ENCODE data around the gene FAM171A1. TPM values are rescaled to one million over a fixed set of nuclear protein-coding genes. Genes with fewer than 3 reads are reported as not detected.
A peak's percentile ranks its signal among the peaks of the same experiment; 100 is the strongest.

FAM171A1 gene
- total RNA-seq, 1 donor from 2014 or later, result 28.2 TPM

DNA sequence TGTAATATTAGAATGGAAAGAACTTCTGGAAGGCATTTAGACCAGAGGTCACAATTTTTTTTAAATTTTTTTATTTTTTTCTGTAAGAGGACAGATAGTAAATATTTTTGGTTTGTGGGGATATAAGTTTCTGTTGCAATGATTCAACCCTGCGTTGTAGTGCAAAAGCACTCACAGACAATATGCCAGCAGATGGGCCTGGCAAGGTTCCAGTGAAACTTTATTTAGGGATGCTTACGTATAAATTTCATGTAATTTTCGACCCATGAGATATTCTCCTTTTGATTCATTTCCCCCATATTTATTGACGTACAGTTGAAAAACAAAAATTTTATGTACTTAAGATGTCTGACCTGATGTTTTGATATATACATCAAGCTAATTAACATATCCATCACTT, 129.8 kb downstream of the FAM171A1 start:
- H3K9me3 Mint-ChIP-seq, result no peaks in the 10 kb centered on the region
- no peaks in the 10 kb centered on the region for H3K4me1 Mint-ChIP-seq
- Histone ChIP-seq H3F3A (ENCODE audit: low read depth) (no peaks in the 10 kb centered on the region), H3K9ac (no peak overlapping the region), H3K36me3 (no peaks in the 10 kb centered on the region), H3K4me3 (no peak overlapping the region), H3K27me3 (no peaks in the 10 kb centered on the region), H3K4me1 (no peaks in the 10 kb centered on the region), H3K79me2 (ENCODE audit: low read depth) (no peaks in the 10 kb centered on the region), H3K27ac (no peak overlapping the region), H3K4me2 (no peak overlapping the region), H2AFZ (replicated peaks) (no peak overlapping the region), H4K20me1 (ENCODE audit: low read depth) (peaks cover 7% of the 10 kb centered on the region), H3K9me3 (ENCODE audit: low read depth) (no peaks in the 10 kb centered on the region)
- TF ChIP-seq CTCF (IDR thresholded peaks at IDR 0.05) (no peak), EZH2 (IDR thresholded peaks at IDR 0.05) (no peak), EZH2phosphoT487 (IDR thresholded peaks at IDR 0.05) (no peak)
- no peaks in the 10 kb centered on the region for H3K27me3 Mint-ChIP-seq (ENCODE audit: insufficient read depth, low read depth)
- H3K36me3 Mint-ChIP-seq, result peaks cover 8% of the 10 kb centered on the region
- DNase-seq (ENCODE audit: low spot score), result no peak
- H3K4me3 Mint-ChIP-seq, result no peak overlapping the region
- no peak overlapping the region for H3K27ac Mint-ChIP-seq

DNA sequence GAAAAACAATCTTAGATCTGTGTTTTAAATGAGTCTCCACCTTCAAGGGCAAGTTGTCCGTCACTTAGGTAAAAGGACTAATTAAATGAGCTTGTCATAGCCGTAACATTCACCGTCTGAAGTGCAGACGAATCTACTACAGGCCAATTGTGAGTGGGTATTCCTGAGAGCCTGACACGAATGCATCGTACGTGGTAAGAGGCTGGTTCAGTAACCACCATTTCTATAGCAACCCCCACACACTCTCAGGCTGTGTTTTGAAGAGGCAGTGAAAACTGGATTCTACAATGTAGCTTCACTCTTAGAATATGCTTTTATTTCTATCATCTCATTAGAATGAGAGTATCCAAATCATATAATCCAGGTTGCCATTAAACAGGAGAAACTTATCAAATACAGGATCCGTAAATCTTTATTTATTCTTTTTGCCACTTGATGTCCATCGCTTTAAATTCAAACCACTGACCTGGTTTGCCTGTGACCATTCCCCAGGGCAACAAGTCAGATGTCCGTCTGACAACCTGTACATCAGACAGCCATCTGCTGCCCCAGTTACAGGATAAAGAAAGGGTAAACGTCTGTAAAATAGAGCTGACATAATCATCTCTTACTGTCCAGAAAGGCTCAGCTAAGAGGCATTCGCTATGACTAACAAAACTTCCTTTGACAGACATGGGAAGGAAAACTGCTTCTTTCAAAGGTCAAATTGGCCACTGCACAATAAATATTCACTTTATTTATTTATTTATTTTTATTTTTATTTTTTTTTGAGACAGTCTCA, 132.3 kb downstream of the FAM171A1 start:
- no peak overlapping the region for H3K27ac ChIP-seq
- no peaks in the 10 kb centered on the region for H3F3A ChIP-seq (ENCODE audit: low read depth)
- no peaks in the 10 kb centered on the region for H3K4me1 Mint-ChIP-seq
- H3K79me2 ChIP-seq (ENCODE audit: low read depth), result no peaks in the 10 kb centered on the region
- no peak overlapping the region for H3K4me2 ChIP-seq
- no peaks in the 10 kb centered on the region for H4K20me1 ChIP-seq (ENCODE audit: low read depth)
- H3K9me3 ChIP-seq (ENCODE audit: low read depth), result no peaks in the 10 kb centered on the region
- no peak overlapping the region for H3K9ac ChIP-seq
- H3K36me3 ChIP-seq, result no peaks in the 10 kb centered on the region
- H3K27ac Mint-ChIP-seq, result peak overlapping the region; percentile 50
- H2AFZ ChIP-seq (replicated peaks), result no peak overlapping the region
- H3K27me3 ChIP-seq, result no peaks in the 10 kb centered on the region
- H3K4me3 ChIP-seq, result no peak overlapping the region
- DNase-seq (ENCODE audit: low spot score), result no peak
- H3K4me1 ChIP-seq, result no peaks in the 10 kb centered on the region
- H3K4me3 Mint-ChIP-seq, result no peak overlapping the region
- TF ChIP-seq EZH2 (IDR thresholded peaks at IDR 0.05) (no peak), EZH2phosphoT487 (IDR thresholded peaks at IDR 0.05) (no peak), CTCF (IDR thresholded peaks at IDR 0.05) (no peak)
- peaks cover 9% of the 10 kb centered on the region for H3K36me3 Mint-ChIP-seq
- H3K27me3 Mint-ChIP-seq (ENCODE audit: insufficient read depth, low read depth), result no peaks in the 10 kb centered on the region
- H3K9me3 Mint-ChIP-seq, result no peaks in the 10 kb centered on the region

DNA sequence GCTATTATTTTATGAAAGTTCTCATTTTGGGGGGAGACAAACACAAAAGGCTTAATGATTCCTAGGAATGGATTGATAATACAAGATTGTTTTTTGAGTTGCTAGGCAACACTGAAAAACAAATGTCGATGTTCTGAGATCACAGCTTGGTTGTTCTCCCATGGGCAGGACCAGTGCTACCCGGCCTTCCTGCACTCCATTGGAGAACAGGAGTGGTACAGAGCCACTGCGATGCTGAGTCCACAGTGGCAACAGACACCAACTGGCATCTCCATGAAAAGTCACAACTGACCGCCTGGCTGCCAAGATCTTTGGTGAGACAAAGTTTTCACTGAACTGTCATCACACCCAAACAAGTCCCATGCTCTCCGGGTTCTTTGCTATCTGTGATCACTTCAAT, 133.7 kb downstream of the FAM171A1 start:
- Mint-ChIP-seq H3K27me3 (ENCODE audit: insufficient read depth, low read depth) (no peaks in the 10 kb centered on the region), H3K36me3 (peaks cover 2% of the 10 kb centered on the region), H3K4me1 (no peaks in the 10 kb centered on the region), H3K27ac (peak overlapping the region; percentile 40), H3K9me3 (no peaks in the 10 kb centered on the region), H3K4me3 (no peak overlapping the region)
- Histone ChIP-seq H3K4me3 (no peak overlapping the region), H2AFZ (replicated peaks) (no peak overlapping the region), H3K79me2 (ENCODE audit: low read depth) (no peaks in the 10 kb centered on the region), H3K27me3 (no peaks in the 10 kb centered on the region), H4K20me1 (ENCODE audit: low read depth) (no peaks in the 10 kb centered on the region), H3K9ac (no peak overlapping the region), H3K36me3 (no peaks in the 10 kb centered on the region), H3K9me3 (ENCODE audit: low read depth) (no peaks in the 10 kb centered on the region), H3K4me1 (no peaks in the 10 kb centered on the region), H3K4me2 (no peak overlapping the region), H3K27ac (no peak overlapping the region), H3F3A (ENCODE audit: low read depth) (no peaks in the 10 kb centered on the region)
- TF ChIP-seq EZH2 (IDR thresholded peaks at IDR 0.05) (no peak), EZH2phosphoT487 (IDR thresholded peaks at IDR 0.05) (no peak), CTCF (IDR thresholded peaks at IDR 0.05) (no peak)
- DNase-seq (ENCODE audit: low spot score), result no peak
